HepG2 (cell line): ENCODE data around the gene PRR35. TPM values are rescaled to one million over a fixed set of nuclear protein-coding genes. Genes with fewer than 3 reads are reported as not detected.

Experiments
- ATAC-seq: fragments of 200-7000 bp; cut with Tn5 transposase; 3 replicates; pipeline ENCODE4 v1.9.1; 2020; ENCODE audit warnings: mild to moderate bottlenecking, moderate library complexity
- BruUV-seq: library from RNA; stranded (reverse); fragments of 400-500 nt; replicated peaks from 2 replicates; lab custom pipeline; 2021; lab: Mats Ljungman, UMichigan
- CTCF ChIA-PET: fragments of 300-600 bp; formaldehyde crosslinking; extraction: SDS; loops from one replicate; lab custom pipeline; 2021; ENCODE audit warnings: low total read pairs, inconsistent platforms, low intra/inter-chr PET ratio; lab: Yijun Ruan, JAX
- POLR2A ChIA-PET: fragments of 350-600 bp; sonication (Branson Sonifier 250); formaldehyde crosslinking; loops from one replicate; lab custom pipeline; 2020; ENCODE audit warnings: antibody characterized with exemption, inconsistent platforms; lab: Yijun Ruan, JAX
- DNase-seq: peaks from one replicate; pipeline ENCODE4 v3.0.0-alpha.2; 2015; ENCODE audit warnings: low spot score
- FAIRE-seq: peaks from 3 replicates; lab custom pipeline; 2011; peaks lifted over from hg19 to GRCh38; lab: Jason Lieb, UNC
- H2AFZ ChIP-seq: one replicate; pipeline ENCODE4 v1.6.1; 2011; ENCODE audit warnings: low read length, inconsistent platforms
- H3K27ac ChIP-seq: fragments of 300-600 bp; 3 replicates; pipeline ENCODE4 v1.8.0; 2011; ENCODE audit warnings: mixed run types, mild to moderate bottlenecking, mixed read lengths, low read length, inconsistent platforms; ENCODE audit not compliant: insufficient read depth; ENCODE audit errors: extremely low read length
- H3K27me3 ChIP-seq, 2 experiments: fragments of 200-600 bp in 1 of 2; 2 replicates in 1 of 2; 3 replicates in 1 of 2; pipeline versions ENCODE4 v1.6.0 to v1.8.0; 2011; ENCODE audit warnings: low read length in 2 of 2, mild to moderate bottlenecking in 2 of 2, moderate library complexity in 2 of 2, inconsistent platforms in 1 of 2; ENCODE audit not compliant: insufficient read depth in 2 of 2, control insufficient read depth in 1 of 2
- H3K36me3 ChIP-seq, 2 experiments: fragments of 200-600 bp in 1 of 2; replicated peaks in 1 of 2; 2 replicates in 1 of 2; 3 replicates in 1 of 2; pipeline versions ENCODE4 v1.5.1 to v1.8.0; 2011; ENCODE audit warnings: low read length in 2 of 2, inconsistent platforms in 1 of 2; ENCODE audit not compliant: insufficient read depth in 2 of 2, control insufficient read depth in 1 of 2
- H3K4me1 ChIP-seq: 2 replicates; pipeline ENCODE4 v1.5.1; 2012; ENCODE audit warnings: low read length, inconsistent platforms; ENCODE audit not compliant: insufficient read depth
- H3K4me2 ChIP-seq: 2 replicates; pipeline ENCODE4 v1.6.0; 2011; ENCODE audit warnings: low read depth, low read length, inconsistent platforms
- H3K4me3 ChIP-seq, 3 experiments: fragments of 200-600 bp in 1 of 3; sonication (generic), shearing (Covaris generic) in 1 of 3; replicated peaks in 1 of 3; 2 replicates each; pipeline ENCODE4 v1.5.1; 2011 to 2016; ENCODE audit warnings: low read length in 3 of 3, inconsistent platforms in 2 of 3, low read depth in 2 of 3, mild to moderate bottlenecking in 2 of 3, control low read depth in 1 of 3, mixed read lengths in 1 of 3; ENCODE audit not compliant: insufficient read depth in 1 of 3
- H3K79me2 ChIP-seq: one replicate; pipeline ENCODE4 v1.6.1; 2011; ENCODE audit warnings: low read length, inconsistent platforms; ENCODE audit not compliant: insufficient read depth
- H3K9ac ChIP-seq: 2 replicates; pipeline ENCODE4 v1.6.0; 2011; ENCODE audit warnings: mild to moderate bottlenecking, low read depth, low read length, inconsistent platforms; ENCODE audit not compliant: insufficient read depth
- H3K9me3 ChIP-seq: 2 replicates; pipeline ENCODE4 v1.5.1; 2012; ENCODE audit warnings: mild to moderate bottlenecking, low read length
- H4K20me1 ChIP-seq: 2 replicates; pipeline ENCODE4 v1.6.0; 2011; ENCODE audit warnings: inconsistent platforms, mild to moderate bottlenecking, low read length, moderate library complexity; ENCODE audit not compliant: insufficient read depth
- AGO2 ChIP-seq: fragments of 200-400 bp; formaldehyde crosslinking; optimal IDR thresholded peaks from 2 replicates; pipeline ENCODE3; 2017; ENCODE audit warnings: mild to moderate bottlenecking, low read depth, low read length, moderate library complexity
- ERF ChIP-seq: IDR thresholded peaks from 2 replicates; pipeline ENCODE4 v1.6.1; 2018; ENCODE audit warnings: missing biosample characterization, missing genetic modification reagents
- POLR2AphosphoS5 ChIP-seq: IDR thresholded peaks from 2 replicates; pipeline ENCODE4 v1.6.1; 2012; ENCODE audit warnings: low read depth, low read length
- SIN3B ChIP-seq: fragments of 150-350 bp; IDR thresholded peaks from 2 replicates; pipeline ENCODE4 v1.6.1; 2014; ENCODE audit warnings: low read length
- WGBS: methylation state at CpG from one replicate; pipeline ENCODE4 v1.1.6; 2017; ENCODE audit warnings: low lambda C conversion rate; 5-methylcytosine and 5-hydroxymethylcytosine counted together
- in situ Hi-C: cut with HindIII; loops from 2 replicates; pipeline ENCODE4 v1.10.0; 2017; ENCODE audit warnings: low pct_unique_long_range_greater_than_20kb; ENCODE audit not compliant: extremely low pct_ligation_motif_present
- intact Hi-C: fragments of 100-400 bp; cut with micrococcal nuclease; formaldehyde crosslinking; loops from one replicate; pipeline ENCODE4 v1.10.0; 2022; ENCODE audit not compliant: unreplicated experiment
- polyA plus RNA-seq, 8 experiments: library from polyadenylated mRNA; depleted of rRNA in 3 of 8; stranded (reverse) in 7 of 8; unstranded in 1 of 8; fragments of >200 nt; fragmentation: Illumina TruSeq in 4 of 8; extraction: Trizol in 4 of 8; gene quantifications; 2 replicates each; pipeline versions ENCODE4 v1.2.1 to v1.2.3, GENCODE V29; 2011 to 2016; ENCODE audit warnings: low read depth in 4 of 8, missing spikeins in 1 of 8, mixed read lengths in 1 of 8; ENCODE audit not compliant: insufficient read depth in 1 of 8
- total RNA-seq, 5 experiments: library from RNA; depleted of rRNA; stranded (reverse); fragments of >200 nt; fragmentation: Illumina TruSeq; extraction: Trizol; gene quantifications; 2 replicates each; pipeline ENCODE4 v1.2.3, GENCODE V29; 2016; ENCODE audit warnings: low read depth in 1 of 5
- TF ChIP-seq, protein P1 (sequence below): sonication (generic); formaldehyde crosslinking; IDR thresholded peaks from 2 replicates; pipeline ENCODE4 v1.4.0; 2020; ENCODE audit warnings: missing genetic modification reagents
- TF ChIP-seq, protein P2 (sequence below): sonication (generic); formaldehyde crosslinking; IDR thresholded peaks from 2 replicates; pipeline ENCODE4 v1.4.0; 2020; ENCODE audit warnings: mild to moderate bottlenecking, missing genetic modification reagents
- TF ChIP-seq, protein P3 (sequence below): sonication (generic); formaldehyde crosslinking; IDR thresholded peaks from 2 replicates; pipeline ENCODE4 v1.5.0; 2020; ENCODE audit warnings: mild to moderate bottlenecking, missing genetic modification reagents, moderate library complexity

PRR35 gene
- total and polyA plus RNA-seq, 2 of the 13 experiments (the other 11 are each of a cell fraction or from before 2014, with no cell fraction given), result 0.07 to 0.16 TPM

DNA sequence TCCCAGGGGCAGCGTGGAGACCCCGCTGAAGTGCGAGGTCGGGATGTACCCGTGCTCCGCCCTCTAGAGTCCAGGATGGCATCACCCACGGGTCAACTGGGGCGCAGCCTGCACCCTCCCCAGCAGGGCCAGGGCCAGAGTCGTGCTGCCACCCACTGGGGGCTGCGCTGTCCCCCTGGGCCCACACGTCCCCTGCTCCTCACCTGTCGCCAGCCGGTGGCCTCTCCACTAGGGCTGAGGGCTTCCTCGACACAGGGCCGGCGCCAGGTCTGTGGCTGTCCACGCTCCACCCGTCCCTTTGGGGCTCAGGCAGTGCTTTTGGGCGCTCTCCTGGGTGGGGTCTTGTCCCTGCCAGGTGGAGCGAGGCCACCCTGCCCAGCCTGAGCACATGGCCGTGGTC, 11.6 kb upstream of the PRR35 start:
- no peaks in the 10 kb centered on the region for H3K9me3 ChIP-seq
- H3K9ac ChIP-seq, result no peak overlapping the region
- intact Hi-C loops (no loop called here), in situ Hi-C loops (no loop called here)
- ChIA-PET POLR2A (no interaction called here), CTCF (no interaction called here)
- ATAC-seq (no peak), DNase-seq (no peak), FAIRE-seq (no peak)
- no TSS peak for BruUV-seq
- H3K4me2 ChIP-seq, result no peak overlapping the region
- H3K36me3 ChIP-seq, result peaks cover 5 to 8% of the 10 kb centered on the region in 2 experiments; a peak in 2 of 5 replicates
- no peaks in the 10 kb centered on the region for H3K27me3 ChIP-seq
- peaks cover 7% of the 10 kb centered on the region for H3K4me1 ChIP-seq
- WGBS, result 100% methylated on average over 5 of the region's 21 CpGs
- peak; percentile 45 for TF ChIP-seq AGO2
- no peak for TF ChIP-seq SIN3B
- H2AFZ ChIP-seq, result no peak overlapping the region
- H3K79me2 ChIP-seq, result peaks cover 14% of the 10 kb centered on the region
- H3K27ac ChIP-seq, result no peak overlapping the region
- H3K4me3 ChIP-seq, result no peak overlapping the region
- H4K20me1 ChIP-seq, result no peaks in the 10 kb centered on the region

DNA sequence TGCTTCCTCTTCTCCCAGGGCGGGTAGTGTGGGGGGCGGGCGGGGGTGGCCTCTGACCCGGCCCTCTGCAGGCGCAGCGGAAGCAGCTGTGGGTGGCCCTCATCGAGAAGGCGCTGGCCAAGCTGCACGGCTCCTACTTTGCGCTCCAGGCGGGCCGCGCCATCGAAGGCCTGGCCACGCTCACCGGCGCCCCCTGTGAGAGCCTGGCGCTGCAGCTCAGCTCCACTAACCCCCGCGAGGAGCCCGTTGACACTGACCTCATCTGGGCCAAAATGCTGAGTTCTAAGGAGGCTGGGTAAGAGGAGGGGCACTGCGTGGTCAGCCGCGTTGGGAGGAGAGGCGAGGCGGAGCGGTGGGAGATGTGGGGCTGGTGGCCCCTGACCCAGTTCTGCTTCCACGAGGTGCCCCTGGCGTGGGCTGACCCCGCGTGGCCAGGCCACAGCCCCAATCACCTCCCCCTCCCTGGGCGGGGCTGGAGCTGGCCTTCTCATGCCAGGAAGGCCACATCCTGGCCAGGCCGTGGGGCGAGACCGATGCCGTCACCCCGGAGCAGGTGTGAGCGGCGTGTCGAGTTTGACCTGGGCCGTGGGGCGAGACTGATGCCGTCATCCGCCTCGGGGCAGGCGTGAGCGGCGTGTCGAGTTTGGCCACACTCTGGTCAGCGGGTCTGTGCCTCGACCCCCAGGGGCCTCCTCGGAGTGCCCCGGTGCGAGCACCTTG, 10.5 kb upstream of the PRR35 start:
- Histone ChIP-seq H4K20me1 (no peaks in the 10 kb centered on the region), H3K9ac (no peak overlapping the region), H3K4me1 (peaks cover 12% of the 10 kb centered on the region), H3K27ac (no peak overlapping the region), H3K36me3 (peaks cover 4 to 8% of the 10 kb centered on the region in 2 experiments; a peak in 2 of 5 replicates), H3K4me3 (no peak overlapping the region), H3K27me3 (no peaks in the 10 kb centered on the region), H3K79me2 (peaks cover 5% of the 10 kb centered on the region), H3K9me3 (no peaks in the 10 kb centered on the region), H3K4me2 (no peak overlapping the region), H2AFZ (no peak overlapping the region)
- no TSS peak for BruUV-seq
- ATAC-seq (no peak), DNase-seq (no peak), FAIRE-seq (no peak)
- ChIA-PET CTCF (no interaction called here), POLR2A (no interaction called here)
- in situ Hi-C loops (no loop called here), intact Hi-C loops (no loop called here)
- TF ChIP-seq ERF (CRISPR knock-in tag) (no peak), AGO2 (peak; percentile 21), POLR2AphosphoS5 (no peak)
- TF ChIP-seq, protein P1, sequence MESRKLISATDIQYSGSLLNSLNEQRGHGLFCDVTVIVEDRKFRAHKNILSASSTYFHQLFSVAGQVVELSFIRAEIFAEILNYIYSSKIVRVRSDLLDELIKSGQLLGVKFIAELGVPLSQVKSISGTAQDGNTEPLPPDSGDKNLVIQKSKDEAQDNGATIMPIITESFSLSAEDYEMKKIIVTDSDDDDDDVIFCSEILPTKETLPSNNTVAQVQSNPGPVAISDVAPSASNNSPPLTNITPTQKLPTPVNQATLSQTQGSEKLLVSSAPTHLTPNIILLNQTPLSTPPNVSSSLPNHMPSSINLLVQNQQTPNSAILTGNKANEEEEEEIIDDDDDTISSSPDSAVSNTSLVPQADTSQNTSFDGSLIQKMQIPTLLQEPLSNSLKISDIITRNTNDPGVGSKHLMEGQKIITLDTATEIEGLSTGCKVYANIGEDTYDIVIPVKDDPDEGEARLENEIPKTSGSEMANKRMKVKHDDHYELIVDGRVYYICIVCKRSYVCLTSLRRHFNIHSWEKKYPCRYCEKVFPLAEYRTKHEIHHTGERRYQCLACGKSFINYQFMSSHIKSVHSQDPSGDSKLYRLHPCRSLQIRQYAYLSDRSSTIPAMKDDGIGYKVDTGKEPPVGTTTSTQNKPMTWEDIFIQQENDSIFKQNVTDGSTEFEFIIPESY (CRISPR knock-in tag), result peak; percentile 98
- TF ChIP-seq, protein P2, sequence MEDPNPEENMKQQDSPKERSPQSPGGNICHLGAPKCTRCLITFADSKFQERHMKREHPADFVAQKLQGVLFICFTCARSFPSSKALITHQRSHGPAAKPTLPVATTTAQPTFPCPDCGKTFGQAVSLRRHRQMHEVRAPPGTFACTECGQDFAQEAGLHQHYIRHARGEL (CRISPR knock-in tag), result no peak
- TF ChIP-seq, protein P3, sequence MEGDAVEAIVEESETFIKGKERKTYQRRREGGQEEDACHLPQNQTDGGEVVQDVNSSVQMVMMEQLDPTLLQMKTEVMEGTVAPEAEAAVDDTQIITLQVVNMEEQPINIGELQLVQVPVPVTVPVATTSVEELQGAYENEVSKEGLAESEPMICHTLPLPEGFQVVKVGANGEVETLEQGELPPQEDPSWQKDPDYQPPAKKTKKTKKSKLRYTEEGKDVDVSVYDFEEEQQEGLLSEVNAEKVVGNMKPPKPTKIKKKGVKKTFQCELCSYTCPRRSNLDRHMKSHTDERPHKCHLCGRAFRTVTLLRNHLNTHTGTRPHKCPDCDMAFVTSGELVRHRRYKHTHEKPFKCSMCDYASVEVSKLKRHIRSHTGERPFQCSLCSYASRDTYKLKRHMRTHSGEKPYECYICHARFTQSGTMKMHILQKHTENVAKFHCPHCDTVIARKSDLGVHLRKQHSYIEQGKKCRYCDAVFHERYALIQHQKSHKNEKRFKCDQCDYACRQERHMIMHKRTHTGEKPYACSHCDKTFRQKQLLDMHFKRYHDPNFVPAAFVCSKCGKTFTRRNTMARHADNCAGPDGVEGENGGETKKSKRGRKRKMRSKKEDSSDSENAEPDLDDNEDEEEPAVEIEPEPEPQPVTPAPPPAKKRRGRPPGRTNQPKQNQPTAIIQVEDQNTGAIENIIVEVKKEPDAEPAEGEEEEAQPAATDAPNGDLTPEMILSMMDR (CRISPR knock-in tag), result peak; percentile 30; the same call in 1 of the 2 replicates
- 97% methylated on average over 35 of the region's 54 CpGs for WGBS
